Panc1 (cell line): ENCODE measurements around the gene SPINK1. TPM values are rescaled to one million over a fixed set of nuclear protein-coding genes. Genes with fewer than 3 reads are reported as not detected.

Source experiments
- ATAC-seq: fragments of 200-7000 bp; cut with Tn5 transposase; 2 replicates; pipeline ENCODE4 v1.9.1; 2020; ENCODE audit warnings: mild to moderate bottlenecking, moderate library complexity
- BruUV-seq: library from RNA; stranded (reverse); fragments of 400-500 nt; replicated peaks from 2 replicates; lab custom pipeline; 2021; lab: Mats Ljungman, UMichigan
- CTCF ChIA-PET: fragments of 300-600 bp; sonication (Branson Sonifier 250); formaldehyde crosslinking; loops from one replicate; lab custom pipeline; 2022; ENCODE audit warnings: antibody characterized with exemption; lab: Charles Lee
- POLR2A ChIA-PET: fragments of 300-600 bp; sonication (Branson Sonifier 250); formaldehyde crosslinking; loops from one replicate; lab custom pipeline; 2022; ENCODE audit warnings: antibody characterized with exemption; lab: Charles Lee
- DNase-seq: peaks from one replicate; pipeline ENCODE4 v3.0.0-alpha.2; 2010; ENCODE audit warnings: low read depth, low spot score
- H3K27ac ChIP-seq: 2 replicates; pipeline ENCODE4 v1.5.1; 2011; ENCODE audit warnings: mild to moderate bottlenecking, low read length, inconsistent platforms
- H3K27me3 ChIP-seq: fragments of 200-500 bp; sonication (Bioruptor generic); 2 replicates; pipeline ENCODE4 v1.6.0; 2014; ENCODE audit warnings: low read length, inconsistent platforms; ENCODE audit not compliant: control insufficient read depth, insufficient read depth
- H3K36me3 ChIP-seq: fragments of 200-500 bp; sonication (Bioruptor generic); 2 replicates; pipeline ENCODE4 v1.5.1; 2014; ENCODE audit warnings: inconsistent platforms, mild to moderate bottlenecking, low read length, moderate library complexity; ENCODE audit not compliant: control insufficient read depth, insufficient read depth
- H3K4me1 ChIP-seq: 2 replicates; pipeline ENCODE4 v1.5.1; 2011; ENCODE audit warnings: inconsistent platforms, mild to moderate bottlenecking, low read length, moderate library complexity; ENCODE audit not compliant: control insufficient read depth, insufficient read depth
- H3K4me3 ChIP-seq, 2 experiments: 2 replicates each; pipeline ENCODE4 v1.5.1; 2011 to 2012; ENCODE audit warnings: low read depth in 2 of 2, low read length in 2 of 2, mild to moderate bottlenecking in 2 of 2, inconsistent platforms in 1 of 2, moderate library complexity in 1 of 2
- H3K9me3 ChIP-seq: fragments of 200-500 bp; sonication (Bioruptor generic); 2 replicates; pipeline ENCODE4 v1.5.1; 2014; ENCODE audit warnings: low read depth, mild to moderate bottlenecking, inconsistent platforms, low read length, moderate library complexity; ENCODE audit not compliant: control insufficient read depth, insufficient read depth
- POLR2AphosphoS5 ChIP-seq: IDR thresholded peaks from 2 replicates; pipeline ENCODE4 v1.6.1; 2012; ENCODE audit warnings: mild to moderate bottlenecking, low read depth, low read length, moderate library complexity
- SIN3A ChIP-seq: IDR thresholded peaks from 2 replicates; pipeline ENCODE4 v1.6.1; 2012; ENCODE audit warnings: low read depth, mild to moderate bottlenecking, low read length, moderate library complexity, borderline replicate concordance; ENCODE audit not compliant: insufficient read depth
- TCF7L2 ChIP-seq: IDR thresholded peaks from 2 replicates; pipeline ENCODE4 v1.6.1; 2011; ENCODE audit warnings: mild to moderate bottlenecking, low read depth, low read length, inconsistent platforms
- in situ Hi-C: cut with HindIII; loops from 2 replicates; pipeline ENCODE4 v1.10.0; 2016; ENCODE audit warnings: low sequenced_read_pairs, low pct_unique_long_range_greater_than_20kb
- intact Hi-C: fragments of 100-400 bp; cut with micrococcal nuclease; formaldehyde crosslinking; loops from one replicate; pipeline ENCODE4 v1.10.0; 2022; ENCODE audit not compliant: unreplicated experiment
- total RNA-seq: library from RNA; stranded (reverse); gene quantifications from one replicate; pipeline ENCODE4 v1.2.1, GENCODE V29; 2021; ENCODE audit not compliant: unreplicated experiment
- TF ChIP-seq, protein P1 (sequence below), 2 experiments: IDR thresholded peaks; 2 replicates each; pipeline ENCODE4 v1.6.1; 2011 to 2012; ENCODE audit warnings: low read depth in 2 of 2, control low read depth in 1 of 2, low read length in 1 of 2, mild to moderate bottlenecking in 1 of 2, moderate library complexity in 1 of 2; ENCODE audit not compliant: insufficient read depth in 1 of 2
- TF ChIP-seq, protein P2 (sequence below): fragments of 450-650 bp; IDR thresholded peaks from 2 replicates; pipeline ENCODE4 v1.5.1; 2017; ENCODE audit warnings: mild to moderate bottlenecking

Gene SPINK1
- total RNA-seq, 1 experiment from 2014 or later: 3.0 TPM

DNA sequence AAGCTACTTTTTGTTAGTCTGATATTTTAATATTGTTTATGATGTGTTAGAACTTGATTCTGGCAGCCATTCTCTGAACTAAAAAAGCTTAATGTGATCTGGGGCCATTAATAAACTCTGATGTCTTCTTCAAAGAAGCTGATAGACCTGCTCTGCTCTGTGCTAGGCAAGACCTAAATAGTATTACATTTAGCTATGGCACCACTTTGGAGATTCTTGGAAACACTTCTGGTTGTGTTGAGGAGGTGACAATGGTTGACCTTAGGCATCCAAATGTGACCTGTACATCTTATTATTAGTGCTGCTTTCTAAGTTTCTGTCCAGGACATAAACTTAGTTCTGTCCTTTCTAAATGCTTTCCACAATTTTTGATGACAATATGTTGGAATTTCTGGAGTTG lies 25.3 kb upstream of the SPINK1 start:
- H3K36me3 ChIP-seq: no peaks in the 10 kb centered on the region
- in situ Hi-C loops (no loop called here), intact Hi-C loops (loop anchor here (1.0 kb wide), 1 partner anchor 78 kb away; no protein-coding TSS in a partner anchor)
- DNase-seq: no peak
- no peaks in the 10 kb centered on the region for H3K9me3 ChIP-seq
- ChIA-PET CTCF (no interaction called here), POLR2A (no interaction called here)
- no peak overlapping the region for H3K27ac ChIP-seq
- TF ChIP-seq, protein P1, sequence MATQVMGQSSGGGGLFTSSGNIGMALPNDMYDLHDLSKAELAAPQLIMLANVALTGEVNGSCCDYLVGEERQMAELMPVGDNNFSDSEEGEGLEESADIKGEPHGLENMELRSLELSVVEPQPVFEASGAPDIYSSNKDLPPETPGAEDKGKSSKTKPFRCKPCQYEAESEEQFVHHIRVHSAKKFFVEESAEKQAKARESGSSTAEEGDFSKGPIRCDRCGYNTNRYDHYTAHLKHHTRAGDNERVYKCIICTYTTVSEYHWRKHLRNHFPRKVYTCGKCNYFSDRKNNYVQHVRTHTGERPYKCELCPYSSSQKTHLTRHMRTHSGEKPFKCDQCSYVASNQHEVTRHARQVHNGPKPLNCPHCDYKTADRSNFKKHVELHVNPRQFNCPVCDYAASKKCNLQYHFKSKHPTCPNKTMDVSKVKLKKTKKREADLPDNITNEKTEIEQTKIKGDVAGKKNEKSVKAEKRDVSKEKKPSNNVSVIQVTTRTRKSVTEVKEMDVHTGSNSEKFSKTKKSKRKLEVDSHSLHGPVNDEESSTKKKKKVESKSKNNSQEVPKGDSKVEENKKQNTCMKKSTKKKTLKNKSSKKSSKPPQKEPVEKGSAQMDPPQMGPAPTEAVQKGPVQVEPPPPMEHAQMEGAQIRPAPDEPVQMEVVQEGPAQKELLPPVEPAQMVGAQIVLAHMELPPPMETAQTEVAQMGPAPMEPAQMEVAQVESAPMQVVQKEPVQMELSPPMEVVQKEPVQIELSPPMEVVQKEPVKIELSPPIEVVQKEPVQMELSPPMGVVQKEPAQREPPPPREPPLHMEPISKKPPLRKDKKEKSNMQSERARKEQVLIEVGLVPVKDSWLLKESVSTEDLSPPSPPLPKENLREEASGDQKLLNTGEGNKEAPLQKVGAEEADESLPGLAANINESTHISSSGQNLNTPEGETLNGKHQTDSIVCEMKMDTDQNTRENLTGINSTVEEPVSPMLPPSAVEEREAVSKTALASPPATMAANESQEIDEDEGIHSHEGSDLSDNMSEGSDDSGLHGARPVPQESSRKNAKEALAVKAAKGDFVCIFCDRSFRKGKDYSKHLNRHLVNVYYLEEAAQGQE (IDR thresholded peaks at IDR 0.05; ENCODE audit: insufficient read depth in 1 of 2, low read depth in 2 of 2, low read length in 1 of 2): no peak
- no peak for TF ChIP-seq SIN3A
- TF ChIP-seq, protein P2, sequence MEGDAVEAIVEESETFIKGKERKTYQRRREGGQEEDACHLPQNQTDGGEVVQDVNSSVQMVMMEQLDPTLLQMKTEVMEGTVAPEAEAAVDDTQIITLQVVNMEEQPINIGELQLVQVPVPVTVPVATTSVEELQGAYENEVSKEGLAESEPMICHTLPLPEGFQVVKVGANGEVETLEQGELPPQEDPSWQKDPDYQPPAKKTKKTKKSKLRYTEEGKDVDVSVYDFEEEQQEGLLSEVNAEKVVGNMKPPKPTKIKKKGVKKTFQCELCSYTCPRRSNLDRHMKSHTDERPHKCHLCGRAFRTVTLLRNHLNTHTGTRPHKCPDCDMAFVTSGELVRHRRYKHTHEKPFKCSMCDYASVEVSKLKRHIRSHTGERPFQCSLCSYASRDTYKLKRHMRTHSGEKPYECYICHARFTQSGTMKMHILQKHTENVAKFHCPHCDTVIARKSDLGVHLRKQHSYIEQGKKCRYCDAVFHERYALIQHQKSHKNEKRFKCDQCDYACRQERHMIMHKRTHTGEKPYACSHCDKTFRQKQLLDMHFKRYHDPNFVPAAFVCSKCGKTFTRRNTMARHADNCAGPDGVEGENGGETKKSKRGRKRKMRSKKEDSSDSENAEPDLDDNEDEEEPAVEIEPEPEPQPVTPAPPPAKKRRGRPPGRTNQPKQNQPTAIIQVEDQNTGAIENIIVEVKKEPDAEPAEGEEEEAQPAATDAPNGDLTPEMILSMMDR: no peak
- TF ChIP-seq POLR2AphosphoS5: no peak
- TF ChIP-seq TCF7L2: no peak
- no TSS peak for BruUV-seq
- no peaks in the 10 kb centered on the region for H3K27me3 ChIP-seq
- H3K4me1 ChIP-seq: no peaks in the 10 kb centered on the region
- ATAC-seq: no peak
- H3K4me3 ChIP-seq: no peak overlapping the region

DNA sequence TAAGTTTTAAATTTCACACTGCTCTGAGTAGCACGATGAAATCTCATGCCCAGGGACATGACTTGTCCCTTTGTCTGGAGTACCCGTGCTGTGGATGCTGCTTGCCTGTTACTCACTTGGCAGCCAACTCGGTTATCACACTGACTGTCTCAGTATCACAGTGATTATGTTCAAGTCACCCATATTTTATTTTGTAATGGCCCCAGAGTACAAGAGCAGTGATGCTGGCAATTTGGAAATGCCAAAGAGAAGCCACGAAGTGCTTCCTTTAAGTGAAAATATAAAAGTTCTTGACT lies 24.3 kb upstream of the SPINK1 start:
- ChIA-PET CTCF (interaction anchor here (1.1 kb wide), 1 partner anchor 227 kb away, joined by 4 read pairs; no protein-coding TSS in a partner anchor), POLR2A (no interaction called here)
- intact Hi-C loops: no loop called here
- Histone ChIP-seq H3K27ac (no peak overlapping the region), H3K36me3 (no peaks in the 10 kb centered on the region), H3K4me3 (no peak overlapping the region), H3K4me1 (no peaks in the 10 kb centered on the region), H3K9me3 (no peaks in the 10 kb centered on the region), H3K27me3 (no peaks in the 10 kb centered on the region)
- in situ Hi-C loops: no loop called here
- ATAC-seq (no peak), DNase-seq (no peak)
- no TSS peak for BruUV-seq
- TF ChIP-seq POLR2AphosphoS5: no peak
- TF ChIP-seq SIN3A: no peak
- no peak for TF ChIP-seq TCF7L2
- TF ChIP-seq, protein P2: no peak
